Upper lobe of left lung (tissue), 4 donors: Measurements from ENCODE around the gene NMRK2.

Experiments
- CTCF ChIP-seq, 6 experiments: fragments of 450-650 bp in 4 of 6; fragments of 200-600 bp in 2 of 6; sonication (generic) in 2 of 6; IDR thresholded peaks; one replicate each; pipeline ENCODE4 v1.5.1; 2016 to 2019; ENCODE audit warnings: antibody characterized with exemption in 6 of 6
- POLR2A ChIP-seq, 4 donors: fragments of 450-650 bp; IDR thresholded peaks; one replicate each; pipeline ENCODE4 v1.5.1; 2016 to 2017; ENCODE audit warnings: antibody characterized with exemption in 4 of 4, mild to moderate bottlenecking in 2 of 4
- POLR2AphosphoS5 ChIP-seq, 2 donors: sonication (generic); formaldehyde crosslinking; IDR thresholded peaks; one replicate each; pipeline ENCODE4 v1.5.1; 2017; ENCODE audit warnings: antibody characterized with exemption in 2 of 2

- TF ChIP-seq CTCF (IDR thresholded peaks at IDR 0.05), result no peak
- TF ChIP-seq POLR2AphosphoS5 (IDR thresholded peaks at IDR 0.05), result no peak
- no peak for TF ChIP-seq POLR2A (IDR thresholded peaks at IDR 0.05)
Observed at GRCh38 chr19:3897936-3898335, 34.9 kb upstream of the NMRK2 start.
